Body of pancreas (tissue), 4 donors: ENCODE measurements around the gene RALA.

Source experiments
- POLR2A ChIP-seq, 3 donors: fragments of 450-650 bp; IDR thresholded peaks; one replicate each; pipeline ENCODE4 v1.6.1; 2016; ENCODE audit warnings: antibody characterized with exemption in 3 of 3, mild to moderate bottlenecking in 2 of 3
- TF ChIP-seq, protein P1 (sequence below), 7 experiments: fragments of 450-650 bp in 4 of 7; fragments of 200-600 bp in 3 of 7; sonication (generic) in 3 of 7; IDR thresholded peaks; one replicate each; pipeline ENCODE4 v1.5.1; 2016 to 2019; ENCODE audit warnings: antibody characterized with exemption in 7 of 7

DNA sequence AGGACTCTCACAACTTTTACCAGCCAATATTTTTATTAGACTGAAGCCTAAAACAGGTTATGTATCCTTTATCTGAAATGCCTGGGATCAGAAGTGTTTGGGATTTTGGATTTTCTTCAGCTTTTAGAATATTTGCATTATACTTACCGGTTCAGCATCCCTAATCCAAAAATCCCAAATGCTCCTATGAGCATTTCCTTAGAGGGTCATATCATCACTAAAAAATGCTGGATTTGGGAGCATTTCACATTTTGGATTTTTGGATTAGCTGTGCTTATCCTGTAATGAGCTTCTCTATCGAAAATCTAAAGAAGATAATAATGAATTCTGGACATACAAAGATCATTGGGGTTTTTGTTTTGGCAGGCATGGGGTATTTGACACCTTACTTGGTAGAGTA, 53.0 kb downstream of the RALA start:
- TF ChIP-seq, protein P1, sequence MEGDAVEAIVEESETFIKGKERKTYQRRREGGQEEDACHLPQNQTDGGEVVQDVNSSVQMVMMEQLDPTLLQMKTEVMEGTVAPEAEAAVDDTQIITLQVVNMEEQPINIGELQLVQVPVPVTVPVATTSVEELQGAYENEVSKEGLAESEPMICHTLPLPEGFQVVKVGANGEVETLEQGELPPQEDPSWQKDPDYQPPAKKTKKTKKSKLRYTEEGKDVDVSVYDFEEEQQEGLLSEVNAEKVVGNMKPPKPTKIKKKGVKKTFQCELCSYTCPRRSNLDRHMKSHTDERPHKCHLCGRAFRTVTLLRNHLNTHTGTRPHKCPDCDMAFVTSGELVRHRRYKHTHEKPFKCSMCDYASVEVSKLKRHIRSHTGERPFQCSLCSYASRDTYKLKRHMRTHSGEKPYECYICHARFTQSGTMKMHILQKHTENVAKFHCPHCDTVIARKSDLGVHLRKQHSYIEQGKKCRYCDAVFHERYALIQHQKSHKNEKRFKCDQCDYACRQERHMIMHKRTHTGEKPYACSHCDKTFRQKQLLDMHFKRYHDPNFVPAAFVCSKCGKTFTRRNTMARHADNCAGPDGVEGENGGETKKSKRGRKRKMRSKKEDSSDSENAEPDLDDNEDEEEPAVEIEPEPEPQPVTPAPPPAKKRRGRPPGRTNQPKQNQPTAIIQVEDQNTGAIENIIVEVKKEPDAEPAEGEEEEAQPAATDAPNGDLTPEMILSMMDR (IDR thresholded peaks at IDR 0.05) = no peak
- no peak for TF ChIP-seq POLR2A (IDR thresholded peaks at IDR 0.05)
